HEK293T (cell line): ENCODE results near the gene MARK4.

Experiments used
- CTCF ChIA-PET: fragments of 350-600 bp; formaldehyde crosslinking; extraction: SDS; loops from one replicate; lab custom pipeline; 2021; ENCODE audit warnings: antibody characterized with exemption, inconsistent platforms; lab: Yijun Ruan, JAX
- POLR2A ChIA-PET: fragments of 350-600 bp; formaldehyde crosslinking; extraction: SDS; loops from one replicate; lab custom pipeline; 2020; ENCODE audit warnings: antibody characterized with exemption, inconsistent platforms; lab: Yijun Ruan, JAX
- DNase-seq: peaks from one replicate; pipeline ENCODE4 v3.0.0; 2012; ENCODE audit warnings: mixed read lengths; ENCODE audit errors: extremely low spot score
- ARNT ChIP-seq: fragments of 450-650 bp; IDR thresholded peaks from 2 replicates; pipeline ENCODE4 v1.6.1; 2017; ENCODE audit warnings: mild to moderate bottlenecking
- BHLHE40 ChIP-seq: fragments of 450-650 bp; IDR thresholded peaks from 2 replicates; pipeline ENCODE4 v1.6.1; 2016; ENCODE audit warnings: mild to moderate bottlenecking, moderate library complexity, borderline replicate concordance
- CTBP1 ChIP-seq: fragments of 450-650 bp; IDR thresholded peaks from 2 replicates; pipeline ENCODE4 v1.6.1; 2016; ENCODE audit warnings: borderline replicate concordance
- ELF4 ChIP-seq: fragments of 450-650 bp; IDR thresholded peaks from 2 replicates; pipeline ENCODE4 v1.6.1; 2017; ENCODE audit warnings: antibody characterized with exemption
- FOXA1 ChIP-seq: fragments of 450-650 bp; IDR thresholded peaks from 2 replicates; pipeline ENCODE4 v1.6.1; 2016; ENCODE audit warnings: mild to moderate bottlenecking
- FOXK2 ChIP-seq: fragments of 450-650 bp; IDR thresholded peaks from 2 replicates; pipeline ENCODE4 v1.6.1; 2016; ENCODE audit warnings: mild to moderate bottlenecking
- FOXM1 ChIP-seq: fragments of 450-650 bp; IDR thresholded peaks from 2 replicates; pipeline ENCODE4 v1.6.1; 2017; ENCODE audit warnings: mild to moderate bottlenecking, borderline replicate concordance
- HDGF ChIP-seq: fragments of 450-650 bp; IDR thresholded peaks from 2 replicates; pipeline ENCODE4 v1.6.1; 2017; ENCODE audit warnings: antibody characterized with exemption, borderline replicate concordance
- L3MBTL2 ChIP-seq: fragments of 450-650 bp; conservative IDR thresholded peaks from 2 replicates; pipeline ENCODE4 v1.6.1; 2016; ENCODE audit warnings: mild to moderate bottlenecking
- LEF1 ChIP-seq: fragments of 450-650 bp; IDR thresholded peaks from 2 replicates; pipeline ENCODE4 v1.6.1; 2017; ENCODE audit warnings: mild to moderate bottlenecking, borderline replicate concordance
- NFRKB ChIP-seq: fragments of 450-650 bp; IDR thresholded peaks from 2 replicates; pipeline ENCODE4 v1.6.1; 2016; ENCODE audit warnings: mild to moderate bottlenecking, moderate library complexity
- PKNOX1 ChIP-seq: fragments of 450-650 bp; IDR thresholded peaks from 2 replicates; pipeline ENCODE4 v1.6.1; 2016
- SP1 ChIP-seq: fragments of 450-650 bp; IDR thresholded peaks from 2 replicates; pipeline ENCODE4 v1.6.1; 2017
- SUZ12 ChIP-seq: fragments of 450-650 bp; IDR thresholded peaks from 2 replicates; pipeline ENCODE4 v1.6.1; 2016; ENCODE audit warnings: mild to moderate bottlenecking
- TARDBP ChIP-seq: fragments of 450-650 bp; IDR thresholded peaks from 2 replicates; pipeline ENCODE4 v1.6.1; 2016
- ZNF384 ChIP-seq: fragments of 450-650 bp; IDR thresholded peaks from 2 replicates; pipeline ENCODE4 v1.6.1; 2016

Gene MARK4

GRCh38 chr19:45352471-45352870 is 101.4 kb downstream of the MARK4 start:
- ChIA-PET POLR2A (no interaction called here), CTCF (no interaction called here)
- no peak for DNase-seq
- TF ChIP-seq NFRKB: no peak
- TF ChIP-seq SUZ12: no peak
- TF ChIP-seq PKNOX1: no peak
- TF ChIP-seq FOXM1: no peak
- no peak for TF ChIP-seq ARNT
- TF ChIP-seq ZNF384: no peak
- TF ChIP-seq FOXA1: no peak
- TF ChIP-seq FOXK2: no peak
- no peak for TF ChIP-seq HDGF
- no peak for TF ChIP-seq SP1
- no peak for TF ChIP-seq ELF4
- TF ChIP-seq BHLHE40: no peak
- TF ChIP-seq CTBP1: no peak
- no peak for TF ChIP-seq L3MBTL2
- no peak for TF ChIP-seq TARDBP
- TF ChIP-seq LEF1: no peak

GRCh38 chr19:45352914-45353796 is 102.1 kb downstream of the MARK4 start:
- ChIA-PET CTCF (no interaction called here), POLR2A (interaction anchor here (1.5 kb wide), 1 partner anchor 8 kb away, joined by 3 read pairs; no protein-coding TSS in a partner anchor)
- TF ChIP-seq TARDBP (no peak), PKNOX1 (no peak), SUZ12 (no peak), NFRKB (no peak), LEF1 (no peak), ZNF384 (no peak), CTBP1 (no peak), FOXA1 (no peak), L3MBTL2 (no peak), FOXM1 (no peak)
- DNase-seq: no peak

GRCh38 chr19:45354241-45354842 is 103.3 kb downstream of the MARK4 start:
- no peak for DNase-seq
- TF ChIP-seq SP1 (no peak), FOXK2 (no peak), FOXM1 (no peak), L3MBTL2 (no peak), LEF1 (no peak), HDGF (no peak)
- POLR2A ChIA-PET: interaction anchor here (1.5 kb wide), 1 partner anchor 9 kb away, joined by 3 read pairs; no protein-coding TSS in a partner anchor
- CTCF ChIA-PET: no interaction called here
